HG03159 (cell line): ENCODE results near the gene JAG2.

Experiments
- ATAC-seq: cut with Tn5 transposase; IDR thresholded peaks from one replicate; pipeline ENCODE4 v1.9.1; 2021; ENCODE audit warnings: mild to moderate bottlenecking, moderate library complexity; ENCODE audit not compliant: unreplicated experiment

JAG2 gene

DNA sequence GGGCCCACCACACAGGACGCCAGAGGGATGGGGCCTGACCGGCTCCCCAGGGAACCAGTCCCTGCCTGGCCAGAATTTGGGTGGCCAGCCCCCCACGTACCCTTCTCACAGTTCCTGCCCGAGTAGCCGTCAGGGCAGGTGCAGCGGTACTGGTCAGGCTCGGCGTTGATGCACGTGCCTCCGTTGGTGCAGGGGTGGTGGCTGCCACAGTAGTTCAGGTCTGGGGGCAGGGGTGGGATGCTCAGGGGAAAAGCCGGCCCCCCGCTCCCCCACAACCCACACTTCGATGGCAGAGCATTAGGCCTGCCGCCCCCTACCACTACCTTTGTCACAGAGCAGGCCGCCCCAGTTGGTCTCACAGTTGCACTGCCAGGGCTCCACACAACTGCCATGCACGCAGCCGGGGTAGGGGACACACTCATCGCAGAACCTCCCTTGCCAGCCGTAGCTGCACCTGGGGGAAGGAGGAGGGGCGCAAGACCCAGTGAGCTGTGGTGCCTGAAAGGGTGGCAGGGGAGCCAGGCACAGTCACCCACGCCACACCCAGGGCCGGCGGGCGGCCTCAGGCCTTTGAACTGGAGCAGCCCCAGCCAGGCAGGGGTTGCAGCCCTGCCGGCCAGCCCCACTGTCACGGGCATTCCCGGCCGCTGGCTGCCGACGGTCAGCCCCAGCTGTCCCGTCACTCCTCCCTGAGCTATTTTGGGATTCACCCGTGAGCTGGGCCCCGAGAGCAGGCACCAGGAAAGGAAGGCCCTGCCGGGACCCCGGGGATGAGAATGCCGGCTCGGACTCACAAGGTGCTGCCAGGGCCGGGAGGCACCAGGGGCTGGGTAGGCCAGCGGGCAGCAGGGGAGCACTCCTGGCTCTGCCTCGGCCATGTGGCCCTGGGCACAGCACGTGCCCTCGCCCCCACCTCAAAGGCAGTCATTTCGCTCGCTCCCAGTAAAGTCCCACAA lies 16.5 kb downstream of the JAG2 start:
- no peak for ATAC-seq

DNA sequence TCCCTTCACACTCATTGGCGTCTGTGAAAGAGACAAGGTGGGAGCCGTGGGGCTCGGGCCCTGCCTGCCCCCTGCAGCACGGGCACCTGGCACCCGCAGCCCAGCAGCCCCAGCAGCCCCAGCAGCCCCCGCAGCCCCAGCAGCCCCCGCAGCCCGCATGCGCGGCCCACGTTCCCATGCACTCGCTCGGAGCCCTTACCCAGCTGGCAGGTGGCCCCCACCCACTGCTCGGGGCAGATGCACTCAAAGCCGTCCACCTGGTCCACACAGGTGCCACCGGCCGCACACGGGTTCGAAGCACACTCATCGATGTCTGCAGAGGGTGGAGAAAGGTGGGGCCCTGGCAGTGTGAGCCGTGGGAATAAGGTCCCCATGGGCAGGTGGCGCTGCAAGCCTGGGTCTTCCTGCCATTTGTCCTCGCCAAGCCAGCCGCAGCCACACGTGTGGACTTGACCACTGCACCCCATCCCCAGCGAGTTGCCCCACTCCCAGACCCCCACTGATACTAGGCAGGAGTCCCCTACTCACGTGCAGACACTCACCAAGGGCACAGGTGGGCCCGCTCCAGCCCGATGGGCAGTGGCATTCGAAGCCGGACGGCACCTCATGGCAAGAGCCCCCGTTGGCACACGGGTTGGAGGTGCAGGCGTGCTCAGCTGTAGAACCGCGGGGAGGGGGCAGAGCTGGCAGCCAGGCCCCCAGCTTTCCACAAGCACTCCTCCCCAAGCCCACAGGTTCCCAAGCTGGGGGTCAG lies 17.3 kb downstream of the JAG2 start:
- ATAC-seq: no peak

DNA sequence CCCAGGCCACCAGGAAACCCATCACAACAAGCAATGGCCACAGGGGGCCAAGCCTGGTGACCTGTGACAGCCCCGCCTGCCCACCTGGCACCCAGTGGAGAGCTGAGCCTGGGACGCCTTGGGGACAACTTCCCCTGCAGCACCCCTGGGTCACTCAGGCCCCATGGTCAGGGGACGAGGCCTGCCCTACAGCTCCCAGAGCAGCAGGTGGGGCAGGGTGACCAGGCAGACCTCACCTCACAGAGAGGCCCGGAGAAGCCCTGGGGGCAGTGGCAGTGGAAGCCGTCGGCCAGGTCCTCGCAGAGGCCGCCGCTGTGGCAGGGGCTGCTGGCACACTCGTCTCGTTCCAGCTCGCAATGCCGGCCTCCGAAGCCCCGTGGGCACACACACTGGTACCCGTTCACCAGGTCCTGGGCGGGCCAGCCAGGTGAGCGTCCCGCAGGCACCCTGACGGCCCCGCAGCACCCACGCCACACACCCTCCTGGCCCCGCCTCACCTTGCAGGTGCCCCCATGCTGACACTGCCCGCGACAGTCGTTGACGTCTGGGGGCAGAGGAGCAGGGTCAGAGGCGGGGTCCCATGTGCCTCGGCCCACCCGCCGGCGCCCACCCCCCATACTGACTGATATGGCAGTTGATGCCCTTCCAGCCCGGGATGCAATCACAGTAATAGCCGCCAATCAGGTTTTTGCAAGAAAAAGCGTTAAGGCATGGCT lies 18.1 kb downstream of the JAG2 start:
- no peak for ATAC-seq

GRCh38 chr14:105150026-105150367 lies 18.6 kb downstream of the JAG2 start:
- ATAC-seq: no peak

DNA sequence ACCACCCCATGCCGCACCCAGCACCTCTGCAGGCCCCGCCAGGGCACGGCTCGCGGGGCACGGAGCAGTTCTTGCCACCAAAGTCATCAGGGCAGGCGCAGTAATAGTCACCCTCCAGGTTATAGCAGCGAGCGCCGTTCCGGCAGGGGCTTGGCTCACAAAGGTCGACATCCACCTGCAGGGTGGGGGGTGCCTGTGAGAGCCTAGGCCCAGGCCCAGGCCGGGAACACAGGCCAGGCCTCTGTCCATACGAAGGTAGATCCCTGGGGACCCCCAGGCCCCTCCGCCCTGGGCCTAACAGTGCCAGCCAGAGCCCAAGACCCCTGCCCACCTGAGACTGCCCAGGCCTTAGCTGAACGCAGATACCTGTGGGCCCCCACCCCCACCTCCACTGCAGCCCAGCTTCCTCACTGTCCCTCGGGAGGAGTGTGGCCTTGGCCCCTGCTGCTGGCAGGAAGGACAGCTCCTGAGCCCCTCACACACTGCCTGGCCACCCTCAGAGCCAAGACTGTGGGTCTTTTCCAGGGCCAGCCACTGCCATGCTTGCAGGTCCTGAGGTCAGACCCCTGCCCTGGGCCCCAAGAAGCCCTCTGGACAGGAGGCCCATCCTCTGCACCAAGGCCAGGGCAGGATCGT lies 19.3 kb downstream of the JAG2 start:
- ATAC-seq: no peak

DNA sequence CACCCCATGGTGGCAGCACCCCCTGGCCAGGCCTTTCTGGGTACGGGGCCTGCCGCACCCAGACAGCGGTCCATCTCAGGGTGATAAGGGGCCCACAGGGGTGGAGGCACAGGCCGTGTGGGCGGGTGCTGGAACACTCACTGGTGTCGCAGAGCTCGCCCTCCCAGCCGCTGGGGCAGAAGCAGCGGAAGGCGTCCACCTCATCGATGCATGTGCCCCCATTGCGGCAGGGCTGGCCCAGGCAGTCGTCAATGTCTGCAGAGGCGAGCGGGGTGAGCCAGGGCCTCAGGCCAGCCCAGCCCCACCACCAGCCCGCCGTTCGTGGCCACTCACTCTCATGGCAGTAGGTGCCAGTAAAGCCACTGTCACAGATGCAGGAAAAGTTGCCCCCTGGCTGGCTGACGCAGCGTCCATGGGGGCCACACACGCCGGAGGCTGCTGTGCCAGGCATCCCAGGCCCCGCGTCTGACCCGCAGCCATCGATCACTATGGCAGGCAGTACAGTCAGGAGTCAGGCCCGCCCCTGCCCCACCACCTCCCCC lies 19.9 kb downstream of the JAG2 start:
- no peak for ATAC-seq

DNA sequence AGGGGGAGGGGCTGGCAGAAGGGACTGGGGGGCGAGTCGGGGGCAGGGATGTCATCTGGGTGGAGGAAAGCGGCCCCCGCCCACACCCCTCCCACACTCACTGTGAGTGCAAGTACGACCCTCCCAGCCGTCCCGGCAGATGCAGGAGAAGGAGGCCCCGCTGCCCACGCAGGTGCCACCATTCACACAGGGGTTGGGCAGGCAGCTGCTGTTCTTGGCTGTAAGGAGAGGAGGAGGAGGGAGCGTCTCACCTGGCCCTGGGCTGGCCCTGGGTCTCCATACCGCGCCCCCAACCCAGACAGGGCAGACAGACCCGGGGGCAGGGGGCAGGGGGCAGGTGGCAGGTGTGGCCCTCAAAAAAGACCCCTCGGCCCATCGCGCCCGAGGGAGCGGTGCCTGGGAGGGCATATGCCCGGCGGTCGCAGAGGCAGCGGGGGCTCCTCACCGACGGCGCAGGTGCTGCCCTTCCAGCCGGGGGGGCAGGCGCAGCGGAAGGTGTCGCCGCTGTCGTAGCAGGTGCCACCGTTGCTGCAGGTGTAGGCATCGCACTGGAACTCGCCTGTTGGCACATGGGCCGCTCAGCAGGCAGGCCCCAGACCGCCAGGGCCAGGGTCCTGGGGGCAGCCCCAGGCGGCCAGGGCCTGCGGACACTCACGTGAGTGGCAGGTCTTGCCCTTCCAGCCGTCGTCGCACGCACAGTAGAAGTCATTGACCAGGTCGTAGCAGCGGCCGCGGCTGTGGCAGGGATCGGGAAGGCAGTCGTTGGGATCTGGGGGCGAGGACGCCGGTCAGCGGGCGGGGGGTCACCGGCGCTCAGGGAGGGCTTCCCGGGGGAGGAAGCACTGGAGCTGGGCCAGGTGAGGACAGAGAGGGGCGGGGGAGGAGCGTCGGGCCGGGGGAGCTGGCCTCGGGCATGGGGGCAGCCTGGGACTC lies 20.6 kb downstream of the JAG2 start:
- ATAC-seq: no peak

DNA sequence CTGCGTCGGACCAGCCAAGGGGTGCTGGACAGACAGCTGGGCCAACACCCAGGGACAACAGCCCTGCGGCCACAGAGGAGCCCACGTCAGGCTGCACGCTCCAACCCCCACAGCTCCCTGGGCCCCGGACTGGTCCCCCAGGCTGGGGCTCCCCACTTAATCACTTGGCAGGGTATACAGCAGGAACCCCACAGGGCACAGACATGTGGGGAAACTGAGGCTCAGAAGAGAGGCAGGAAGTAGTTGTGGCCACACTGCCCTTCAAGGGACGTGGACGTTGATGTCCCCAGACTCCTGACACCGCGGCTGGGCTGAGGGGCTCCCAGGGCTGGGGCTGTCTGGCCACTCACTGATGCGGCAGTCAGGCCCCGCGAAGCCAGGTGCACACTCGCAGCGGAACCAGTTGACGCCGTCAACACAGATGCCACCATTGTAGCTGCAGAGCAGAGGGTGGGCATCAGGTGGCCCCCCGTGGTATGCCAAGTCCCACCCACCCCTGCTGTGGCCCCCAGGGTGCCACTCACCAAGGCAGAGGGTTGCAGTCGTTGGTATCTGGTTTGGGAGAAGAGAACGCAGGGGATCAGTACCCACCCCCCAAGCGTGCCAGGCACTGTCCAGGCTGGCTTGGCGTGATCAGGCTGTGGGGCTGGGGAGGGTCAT lies 21.5 kb downstream of the JAG2 start:
- no peak for ATAC-seq

DNA sequence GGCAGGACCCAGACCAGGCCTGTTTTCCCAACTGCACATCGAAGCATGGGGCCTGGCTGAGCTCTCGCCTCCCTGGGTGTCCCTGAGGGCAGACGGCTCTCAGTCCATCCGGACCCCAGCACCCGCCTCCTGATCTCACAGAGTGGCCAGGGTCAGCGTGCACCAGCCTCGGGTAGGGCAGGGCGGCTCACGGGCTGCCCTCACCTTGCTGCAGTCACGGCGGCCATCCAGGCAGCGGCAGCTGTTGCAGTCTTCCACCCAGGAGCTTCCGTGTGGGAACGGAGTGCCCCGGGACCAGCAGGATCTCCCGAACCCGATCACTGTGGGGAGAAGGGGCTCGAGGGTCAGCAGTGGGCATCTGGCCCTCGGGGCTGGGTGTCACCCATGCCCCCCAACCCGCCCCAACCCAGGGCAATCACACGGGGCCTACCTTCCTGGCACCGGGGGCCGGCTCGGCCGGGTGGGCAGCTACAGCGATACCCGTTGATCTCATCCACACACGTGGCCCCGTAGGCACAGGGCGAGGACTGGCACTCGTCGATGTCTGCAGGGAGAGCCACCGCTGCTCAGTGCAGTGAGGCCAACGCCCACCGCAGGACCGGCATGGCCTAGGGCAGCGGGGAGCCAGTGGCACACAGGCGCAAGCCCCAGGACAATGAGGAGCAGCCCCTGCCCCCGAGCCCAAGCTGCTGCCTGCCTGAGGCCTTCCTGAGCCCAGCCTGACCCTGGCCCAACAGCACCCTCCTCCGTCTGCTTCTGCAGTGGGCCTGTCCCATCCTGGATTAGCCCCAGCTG lies 22.2 kb downstream of the JAG2 start:
- no peak for ATAC-seq

DNA sequence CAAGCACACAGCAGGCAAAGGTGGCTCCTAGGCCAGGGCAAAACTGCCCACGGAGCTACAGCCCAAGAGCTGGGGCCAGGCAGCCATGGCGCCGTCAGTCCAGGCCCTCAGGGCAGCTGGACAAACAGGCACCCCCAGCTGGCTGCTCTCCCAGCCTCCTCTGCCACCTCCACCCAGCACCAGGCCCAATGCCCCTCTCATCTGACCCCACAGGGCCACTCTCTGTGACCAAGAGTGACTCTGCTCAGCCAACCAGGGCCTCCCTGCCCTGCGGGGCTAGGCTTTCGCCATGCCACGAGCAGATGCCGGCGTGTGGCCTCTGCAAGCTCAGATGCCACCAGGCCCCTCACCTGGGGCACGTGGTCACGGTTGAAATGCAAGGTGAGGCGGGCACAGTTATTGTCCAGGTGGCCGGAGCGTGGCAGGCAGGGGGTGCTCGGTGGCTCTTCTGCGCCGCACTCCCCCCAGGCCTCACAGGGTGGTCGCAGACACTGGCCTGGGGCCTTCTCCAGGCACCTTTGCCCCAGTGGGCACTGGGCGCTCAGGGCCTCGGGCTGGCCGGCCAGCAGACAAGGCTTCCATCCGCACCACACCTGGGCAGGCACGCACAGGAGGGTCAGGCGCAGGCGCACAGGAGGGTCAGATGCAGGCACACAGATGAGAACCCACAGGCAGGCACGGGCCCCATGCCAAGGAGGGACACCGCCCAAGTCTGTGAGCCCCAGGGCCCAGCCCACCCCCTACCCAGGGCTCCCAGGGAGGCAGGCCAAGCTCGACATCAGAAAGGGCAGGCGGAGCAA lies 23.0 kb downstream of the JAG2 start:
- ATAC-seq: no peak

DNA sequence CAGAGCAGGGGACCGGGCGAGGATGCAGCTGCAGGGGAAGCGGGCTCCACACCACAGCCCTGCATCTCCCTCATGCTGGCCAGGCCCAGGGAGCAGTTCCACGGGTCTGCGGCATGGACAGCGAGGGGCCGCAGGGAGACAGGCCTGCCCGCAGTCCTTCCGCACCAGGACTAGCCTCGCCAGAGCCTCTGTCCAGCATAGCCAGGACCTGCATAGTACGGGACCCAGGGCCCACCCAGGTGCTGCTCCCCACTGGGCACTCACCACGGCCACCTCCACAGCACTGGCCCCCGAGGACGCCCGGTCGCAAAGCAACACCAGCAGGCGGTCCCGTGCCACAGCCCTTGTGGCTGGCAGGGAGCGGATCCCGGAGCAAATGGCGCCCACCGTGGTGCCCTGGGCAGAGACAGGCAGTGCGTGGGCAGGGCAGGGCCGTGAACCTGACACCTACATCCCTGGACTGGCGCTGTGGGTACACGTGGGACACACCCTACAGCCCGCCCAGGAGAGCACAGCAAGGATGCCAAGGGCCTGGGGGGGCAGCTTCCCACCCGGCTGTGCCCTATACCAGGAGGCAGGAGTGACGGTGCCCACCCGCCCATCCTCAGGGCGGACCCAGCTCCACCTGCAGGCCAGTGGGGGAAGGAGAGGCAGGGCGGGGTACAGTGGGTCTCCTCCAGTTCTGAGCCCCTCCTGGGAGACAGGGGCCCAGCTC lies 23.8 kb downstream of the JAG2 start:
- ATAC-seq: no peak

DNA sequence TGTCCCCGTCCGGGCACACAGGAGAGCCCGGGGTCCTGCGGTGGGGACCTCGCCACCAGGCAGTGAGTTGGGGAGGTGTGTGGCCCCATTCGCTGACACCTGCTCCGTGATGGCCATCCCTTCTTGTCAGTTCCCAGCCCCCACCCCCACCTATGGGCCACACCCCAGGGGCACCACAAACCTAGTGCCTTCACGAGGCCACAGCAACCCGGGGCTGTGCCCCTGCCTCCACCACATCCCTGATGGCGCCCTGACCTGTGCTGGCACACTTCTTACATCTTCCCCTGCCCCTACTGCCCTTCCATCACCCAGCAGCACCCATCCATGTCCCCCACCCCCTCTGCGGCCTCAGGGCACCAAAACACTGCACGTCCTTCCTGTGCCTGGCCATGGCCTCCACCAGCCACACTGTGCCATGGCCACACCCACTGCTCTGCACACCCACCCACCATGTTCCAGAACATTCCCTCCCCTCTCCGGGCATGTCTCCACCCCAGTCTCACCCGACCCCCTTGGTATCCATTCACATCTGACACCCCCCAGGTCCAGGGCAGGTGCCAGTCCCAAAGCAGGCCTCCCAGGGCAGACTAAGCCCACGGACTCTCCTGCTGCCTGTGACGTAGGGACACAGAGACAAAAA lies 24.4 kb downstream of the JAG2 start:
- ATAC-seq: no peak

DNA sequence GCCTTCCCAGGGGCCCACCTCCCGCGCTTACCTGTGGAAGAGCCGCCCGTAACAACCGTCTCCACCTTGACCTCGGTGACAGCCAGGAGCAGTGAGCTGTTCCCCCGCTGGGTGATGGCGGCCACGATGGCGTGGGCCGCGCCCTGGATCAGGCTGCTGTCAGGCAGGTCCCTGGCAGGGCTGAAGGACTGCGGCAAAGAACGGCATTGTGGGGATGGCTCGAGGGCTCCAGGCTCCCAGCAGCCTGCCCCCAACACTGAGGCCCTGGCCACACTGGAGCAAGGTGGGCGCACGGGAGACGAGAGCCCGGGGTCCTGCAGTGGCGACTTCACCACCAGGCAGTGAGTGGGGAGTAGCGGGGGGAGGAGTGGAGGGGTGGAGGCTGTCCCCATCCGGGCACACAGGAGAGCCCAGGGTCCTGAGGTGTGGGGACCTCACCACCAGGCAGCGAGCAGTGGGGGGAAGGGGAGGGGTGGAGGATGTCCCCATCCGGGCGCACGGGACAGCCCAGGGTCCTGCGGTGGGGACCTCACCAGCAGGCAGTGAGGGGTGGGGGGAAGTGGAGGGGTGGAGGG lies 25.0 kb downstream of the JAG2 start:
- ATAC-seq: no peak

DNA sequence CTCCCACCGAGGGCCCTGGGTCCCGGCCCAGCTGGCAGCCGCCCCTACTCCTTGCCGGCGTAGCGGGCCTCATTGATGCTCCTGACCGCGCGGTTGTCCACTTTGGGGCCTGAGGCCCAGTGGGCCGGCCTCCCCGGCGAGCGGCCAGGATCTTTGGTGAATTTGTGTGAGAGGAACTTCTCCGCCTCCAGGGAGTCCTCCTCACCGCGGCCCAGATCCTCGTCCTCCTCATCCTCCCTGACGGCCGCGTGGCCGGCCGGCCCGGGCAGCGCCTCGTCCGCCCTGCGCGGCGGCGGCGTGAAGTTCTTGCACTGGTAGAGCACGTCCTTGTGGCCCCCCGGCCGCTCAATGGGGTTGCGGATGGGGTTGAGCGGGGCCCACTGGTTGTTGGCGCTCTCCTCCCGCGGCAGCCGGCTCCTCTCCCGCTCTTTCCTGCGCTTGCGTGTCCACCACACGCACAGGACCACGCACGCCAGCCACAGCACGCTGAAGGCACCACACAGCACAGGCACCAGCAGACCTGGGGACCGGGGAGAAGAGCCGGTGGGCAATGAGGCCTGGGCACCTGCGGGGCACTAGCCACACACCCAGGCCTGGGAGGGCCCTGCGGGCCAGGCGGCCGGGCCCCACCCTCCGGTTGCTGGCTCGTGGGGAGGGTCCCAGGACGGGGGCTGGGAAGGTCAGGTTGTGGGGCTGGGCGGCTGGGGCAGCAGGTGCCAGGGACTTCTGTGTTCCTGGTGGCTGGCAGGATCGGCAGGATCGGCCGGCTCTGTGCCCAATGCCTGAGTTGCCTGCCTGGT lies 25.7 kb downstream of the JAG2 start:
- ATAC-seq: no peak
